T-cell (primary cell): Measurements from ENCODE around the gene ADAP1. TPM values are rescaled to one million over a fixed set of nuclear protein-coding genes. Genes with fewer than 3 reads are reported as not detected.

ENCODE experiments used
- ATAC-seq, 4 experiments: fragments of 200-7000 bp in 3 of 4; fragments of 150-1000 bp in 1 of 4; cut with Tn5 transposase; replicated peaks in 1 of 4; 1 replicate in 3 of 4; 2 replicates in 1 of 4; pipeline ENCODE4 v1.10.0; 2021; ENCODE audit warnings: moderate library complexity in 3 of 4, mild to moderate bottlenecking in 2 of 4, moderate number of reproducible peaks in 1 of 4
- CTCF ChIA-PET, 2 donors: fragments of 300-600 bp; sonication (Branson Sonifier 250); formaldehyde crosslinking; loops; one replicate each; lab custom pipeline; 2022; ENCODE audit warnings: antibody characterized with exemption in 2 of 2; lab: Charles Lee
- POLR2A ChIA-PET, 2 donors: fragments of 300-600 bp; sonication (Branson Sonifier 250); formaldehyde crosslinking; loops; one replicate each; lab custom pipeline; 2022; ENCODE audit warnings: antibody characterized with exemption in 2 of 2; lab: Charles Lee
- DNase-seq, 35 experiments: peaks; one replicate each; pipeline versions ENCODE4 v3.0.0 to v3.0.0-alpha.2; 2013 to 2023
- H3K27ac ChIP-seq: one replicate; pipeline ENCODE4 v1.5.1; 2013; ENCODE audit warnings: low read length
- H3K27me3 ChIP-seq, 2 experiments: replicated peaks in 1 of 2; 1 replicate in 1 of 2; 2 replicates in 1 of 2; pipeline versions ENCODE4 v1.6.1 to v1.7.0; 2013; ENCODE audit warnings: low read length in 1 of 2, mixed read lengths in 1 of 2; ENCODE audit not compliant: control insufficient read depth in 2 of 2, insufficient read depth in 2 of 2; ENCODE audit errors: extremely low read depth in 1 of 2
- H3K36me3 ChIP-seq, 2 donors: 1 replicate in 1 of 2; 2 replicates in 1 of 2; pipeline versions ENCODE4 v1.6.1 to v1.7.0; 2013; ENCODE audit warnings: low read length in 1 of 2; ENCODE audit not compliant: control insufficient read depth in 2 of 2, insufficient read depth in 1 of 2; ENCODE audit errors: extremely low read depth in 1 of 2
- H3K4me1 ChIP-seq, 2 experiments: 1 replicate in 1 of 2; 2 replicates in 1 of 2; pipeline versions ENCODE4 v1.6.1 to v1.7.0; 2013; ENCODE audit warnings: low read length in 2 of 2, mixed read lengths in 1 of 2; ENCODE audit not compliant: insufficient read depth in 2 of 2, control insufficient read depth in 1 of 2; ENCODE audit errors: extremely low read depth in 1 of 2
- H3K4me3 ChIP-seq, 2 donors: 1 replicate in 1 of 2; 2 replicates in 1 of 2; pipeline versions ENCODE4 v1.5.1 to v1.7.0; 2013; ENCODE audit warnings: mild to moderate bottlenecking in 2 of 2, low read length in 1 of 2, moderate library complexity in 1 of 2; ENCODE audit not compliant: control insufficient read depth in 1 of 2; ENCODE audit errors: extremely low read depth in 1 of 2
- H3K9me3 ChIP-seq: 2 replicates; pipeline ENCODE4 v1.7.0; 2013
- H3K27ac Mint-ChIP-seq, 2 donors: one replicate each; pipeline ENCODE4 v1.8.0; 2020 to 2021; ENCODE audit warnings: mild to moderate bottlenecking in 2 of 2, mixed read lengths in 2 of 2
- H3K27me3 Mint-ChIP-seq, 2 donors: one replicate each; pipeline ENCODE4 v1.8.0; 2021 to 2022; ENCODE audit warnings: mixed read lengths in 2 of 2
- H3K36me3 Mint-ChIP-seq: one replicate; pipeline ENCODE4 v1.8.0; 2021; ENCODE audit warnings: mixed read lengths
- H3K4me1 Mint-ChIP-seq, 3 donors: one replicate each; pipeline ENCODE4 v1.8.0; 2020 to 2022; ENCODE audit warnings: mixed read lengths in 3 of 3, mild to moderate bottlenecking in 1 of 3
- H3K4me3 Mint-ChIP-seq, 3 donors: one replicate each; pipeline ENCODE4 v1.8.0; 2020 to 2022; ENCODE audit warnings: mild to moderate bottlenecking in 3 of 3, mixed read lengths in 3 of 3, moderate library complexity in 3 of 3
- H3K9me3 Mint-ChIP-seq, 3 donors: one replicate each; pipeline ENCODE4 v1.8.0; 2020 to 2022; ENCODE audit warnings: mixed read lengths in 3 of 3
- WGBS: methylation state at CpG from one replicate; pipeline ENCODE4 v1.1.5; 2013; ENCODE audit warnings: missing lambda C conversion rate; ENCODE audit not compliant: insufficient coverage; 5-methylcytosine and 5-hydroxymethylcytosine counted together
- total RNA-seq, 35 experiments: library from RNA in 6 of 35; stranded (reverse) in 6 of 35; fragments of 120-200 nt in 1 of 35; gene quantifications; one replicate each; pipeline versions ENCODE4 v1.2.1 to v1.2.4 and lab custom pipeline; 2013 to 2026

ADAP1 gene
- total RNA-seq, 5 donors from 2014 or later (not counting 1 experiment from before 2014, with no cell fraction given): 10.6 to 26.9 (median 23.5) TPM

DNA sequence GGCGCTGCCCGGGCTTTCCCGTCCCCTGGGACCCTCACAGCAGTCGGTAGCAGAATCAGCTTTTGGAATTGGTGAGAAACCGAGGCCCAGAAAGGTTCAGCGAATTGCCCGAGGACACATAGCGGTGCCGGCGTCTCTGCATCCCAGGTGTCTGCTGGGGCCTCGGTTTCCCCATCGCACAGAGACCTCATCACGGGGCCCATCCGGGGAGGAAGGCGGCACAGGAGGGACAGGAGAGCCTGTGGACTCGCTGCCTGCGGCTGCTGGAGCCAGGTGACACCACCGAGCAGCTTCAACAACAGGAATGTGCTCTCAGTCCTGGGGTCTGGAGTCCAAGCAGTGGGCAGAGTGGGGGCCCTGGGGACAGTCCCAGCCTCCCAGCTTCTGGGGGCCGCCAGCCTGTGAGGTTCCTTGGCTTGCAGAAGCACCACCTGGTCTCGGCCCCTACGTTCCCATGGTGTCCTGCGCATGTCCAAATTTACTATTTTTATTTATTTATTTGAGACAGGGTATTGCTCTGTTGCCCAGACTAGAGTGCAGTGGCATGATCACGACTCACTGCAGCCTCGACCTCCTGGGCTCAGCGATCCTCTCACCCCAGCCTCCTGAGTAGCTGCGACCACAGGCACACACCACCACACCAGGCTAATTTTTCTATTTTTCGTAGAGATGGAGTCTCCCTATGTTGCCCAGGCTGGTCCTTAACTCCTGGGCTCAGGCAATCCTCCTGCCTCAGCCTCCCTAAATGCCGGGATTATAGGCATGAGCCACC, 21.4 kb upstream of the ADAP1 start:
- peak overlapping the region in 1 of 2 donors; percentile 92 for H3K4me3 ChIP-seq
- Mint-ChIP-seq H3K4me1 (peaks cover 28 to 33% (median 32%) of the 10 kb centered on the region in 3 donors), H3K27me3 (no peaks in the 10 kb centered on the region), H3K36me3 (peaks cover 15% of the 10 kb centered on the region), H3K9me3 (no peaks in the 10 kb centered on the region), H3K27ac (peak overlapping the region in 1 of 2 donors; percentile 73), H3K4me3 (peak overlapping the region; percentile 28 to 93 (median 85))
- POLR2A ChIA-PET: interaction anchor here in 1 of 2 donors (1.2 to 1.5 kb wide), 2 partner anchors 9 to 53 kb away, joined by 3 to 6 read pairs; no protein-coding TSS in a partner anchor
- H3K9me3 ChIP-seq: no peaks in the 10 kb centered on the region
- H3K4me1 ChIP-seq: peaks cover 8 to 31% of the 10 kb centered on the region in 2 experiments
- H3K27ac ChIP-seq: no peak overlapping the region
- WGBS: 47% methylated on average over 23 of the region's 28 CpGs
- H3K27me3 ChIP-seq: peaks cover 0 to 2% of the 10 kb centered on the region in 2 experiments
- DNase-seq (no peak), ATAC-seq (no peak)
- CTCF ChIA-PET: interaction anchor here (0.6 to 1.8 kb wide), 3 partner anchors 17 to 163 kb away, joined by 3 to 11 read pairs (median 6); no protein-coding TSS in a partner anchor
- H3K36me3 ChIP-seq: peaks cover 9 to 21% of the 10 kb centered on the region in 2 donors

DNA sequence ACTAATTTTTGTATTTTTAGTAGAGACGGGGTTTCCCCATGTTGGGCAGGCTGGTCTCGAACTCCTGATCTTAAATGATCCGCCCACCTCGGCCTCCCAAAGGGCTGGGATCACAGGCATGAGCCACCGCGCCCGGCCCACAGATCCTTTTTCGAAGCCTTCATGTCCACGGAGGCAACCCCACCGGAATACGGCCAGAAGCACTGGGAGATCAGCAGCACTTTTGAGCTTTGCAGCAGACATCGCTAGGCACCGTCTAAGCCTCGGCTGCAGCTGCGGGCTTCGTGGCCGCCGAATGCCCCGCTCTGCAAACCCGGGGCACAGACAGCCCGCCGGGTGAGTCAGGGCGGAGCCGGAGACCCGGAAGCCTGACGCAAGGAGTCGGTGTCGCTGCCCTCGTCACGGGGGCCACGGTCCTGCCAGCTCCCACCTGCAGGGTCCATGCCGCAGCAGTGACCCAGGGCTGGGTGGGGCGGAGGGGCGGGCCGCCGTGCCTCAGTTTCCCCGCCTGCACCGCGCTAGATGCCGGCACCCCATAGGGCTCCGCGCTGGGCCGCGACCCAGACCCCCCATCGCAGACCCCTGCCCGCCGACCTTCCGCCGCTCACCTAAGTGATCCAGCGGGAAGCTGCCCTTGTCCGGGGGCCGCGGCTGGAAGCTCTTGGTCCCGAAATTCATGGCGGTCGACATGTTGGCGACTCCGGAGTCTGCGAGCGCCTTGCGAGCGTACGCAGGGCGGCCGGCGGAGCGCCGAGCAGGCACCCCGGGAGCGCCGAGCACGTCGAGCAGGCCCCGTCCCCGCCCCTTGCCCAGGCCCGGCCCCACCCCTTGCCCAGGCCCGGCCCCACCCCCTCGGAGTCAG, 20.6 kb upstream of the ADAP1 start, which contains the start of gene COX19:
COX19 (minus strand) TSS at position 730 of the 862 bp plus-strand sequence; CDS start at position 690, 40 bp downstream.
- DNase-seq: peak; percentile 78 to 94 (median 88)
- ATAC-seq: peak; percentile 88 to 95 (median 92)
- H3K27ac ChIP-seq: peak within 1 kb of the TSS; percentile 95
- no peaks in the 10 kb centered on the region for H3K27me3 Mint-ChIP-seq
- peaks cover 17% of the 10 kb centered on the region for H3K36me3 Mint-ChIP-seq
- H3K9me3 Mint-ChIP-seq: no peaks in the 10 kb centered on the region
- under 1% methylated on average over 77 of the region's 78 CpGs for WGBS
- H3K4me3 Mint-ChIP-seq: peak within 1 kb of the TSS; percentile 85 to 93 (median 88)
- no peaks in the 10 kb centered on the region for H3K9me3 ChIP-seq
- POLR2A ChIA-PET: interaction anchor here in 1 of 2 donors (1.2 to 1.5 kb wide), 2 partner anchors 8 to 52 kb away, joined by 3 to 6 read pairs; no protein-coding TSS in a partner anchor
- peaks cover 9 to 26% of the 10 kb centered on the region in 2 donors for H3K36me3 ChIP-seq
- peak within 1 kb of the TSS; percentile 78 to 86 for H3K27ac Mint-ChIP-seq
- H3K4me1 Mint-ChIP-seq: peaks cover 30 to 35% (median 34%) of the 10 kb centered on the region in 3 donors
- CTCF ChIA-PET: interaction anchor here (0.6 to 1.8 kb wide), 6 partner anchors 11 to 163 kb away, joined by 3 to 11 read pairs (median 4); no protein-coding TSS in a partner anchor
- peaks cover 8 to 34% of the 10 kb centered on the region in 2 experiments for H3K4me1 ChIP-seq
- H3K27me3 ChIP-seq: peaks cover 0 to under 1% of the 10 kb centered on the region in 2 experiments
- H3K4me3 ChIP-seq: peak within 1 kb of the TSS; percentile 84 to 92

DNA sequence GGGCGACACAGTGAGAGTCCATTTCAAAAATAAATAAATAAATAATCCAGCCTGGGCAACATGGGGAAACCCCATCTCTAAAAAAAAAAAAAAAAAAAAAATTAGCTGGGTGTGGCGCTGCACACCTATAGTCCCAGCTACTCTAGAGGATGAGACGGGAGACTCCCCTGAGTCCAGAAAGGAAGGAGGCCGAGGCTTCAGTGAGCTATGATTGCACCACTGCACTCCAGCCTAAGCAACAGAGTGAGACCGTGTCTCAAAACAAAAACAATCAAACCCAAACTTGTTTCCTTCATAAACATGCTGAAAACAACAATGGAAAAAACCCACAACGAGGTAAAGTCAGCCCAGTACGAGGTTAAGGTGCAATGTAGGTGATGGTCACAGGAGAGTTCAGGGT, 19.7 kb upstream of the ADAP1 start:
- H3K9me3 Mint-ChIP-seq: no peaks in the 10 kb centered on the region
- no CpG with 5 or more reads among the region's 7 CpGs for WGBS
- Histone ChIP-seq H3K4me3 (peak overlapping the region; percentile 84 to 92), H3K27ac (peak overlapping the region; percentile 95), H3K27me3 (no peaks in the 10 kb centered on the region), H3K36me3 (peaks cover 9 to 32% of the 10 kb centered on the region in 2 donors), H3K4me1 (peaks cover 8 to 34% of the 10 kb centered on the region in 2 experiments), H3K9me3 (no peaks in the 10 kb centered on the region)
- H3K27me3 Mint-ChIP-seq: no peaks in the 10 kb centered on the region
- POLR2A ChIA-PET: interaction anchor here in 1 of 2 donors (0.6 to 1.2 kb wide), 3 partner anchors 51 to 101 kb away, joined by 3 to 6 read pairs (median 4); no protein-coding TSS in a partner anchor
- ATAC-seq: no peak
- peak overlapping the region; percentile 78 to 86 for H3K27ac Mint-ChIP-seq
- CTCF ChIA-PET: interaction anchor here (0.6 to 2.0 kb wide), 6 partner anchors 10 to 113 kb away, joined by 3 to 11 read pairs (median 4); no protein-coding TSS in a partner anchor
- peaks cover 30 to 35% (median 34%) of the 10 kb centered on the region in 3 donors for H3K4me1 Mint-ChIP-seq
- peak overlapping the region; percentile 85 to 93 (median 88) for H3K4me3 Mint-ChIP-seq
- H3K36me3 Mint-ChIP-seq: peaks cover 17% of the 10 kb centered on the region
- DNase-seq: peak in 1 of 35 experiments; percentile 29

DNA sequence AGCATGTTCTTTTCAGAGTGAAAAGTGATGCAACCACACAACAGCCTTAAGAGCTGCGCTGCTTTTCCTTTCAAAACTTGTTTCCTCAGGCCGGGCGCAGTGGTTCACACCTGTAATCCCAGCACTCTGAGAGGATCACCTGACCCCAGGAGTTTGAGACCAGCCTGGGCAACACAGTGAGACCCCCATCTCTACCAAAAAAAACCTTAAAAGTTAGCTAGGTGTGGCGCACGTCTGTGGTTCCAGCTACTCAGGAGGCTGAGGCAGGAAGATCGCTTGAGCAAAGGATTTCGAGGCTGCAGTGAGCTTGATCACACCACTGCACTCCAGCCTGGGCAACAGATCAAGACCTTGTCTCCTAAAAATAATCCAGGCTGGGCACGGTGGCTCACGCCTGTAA, 18.8 kb upstream of the ADAP1 start:
- Histone ChIP-seq H3K27me3 (no peaks in the 10 kb centered on the region), H3K36me3 (peaks cover 12 to 39% of the 10 kb centered on the region in 2 donors), H3K4me3 (no peak overlapping the region), H3K27ac (no peak overlapping the region), H3K9me3 (no peaks in the 10 kb centered on the region), H3K4me1 (peaks cover 8 to 34% of the 10 kb centered on the region in 2 experiments)
- WGBS: 97% methylated on average over 6 of the region's 9 CpGs
- POLR2A ChIA-PET: interaction anchor here in 1 of 2 donors (0.7 kb wide), 1 partner anchor 1874 kb away, joined by 5 read pairs; no protein-coding TSS in a partner anchor
- H3K4me1 Mint-ChIP-seq: peaks cover 30 to 35% (median 34%) of the 10 kb centered on the region in 3 donors
- CTCF ChIA-PET: interaction anchor here in 1 of 2 donors (2.0 kb wide), 1 partner anchor 50 kb away, joined by 5 read pairs; no protein-coding TSS in a partner anchor
- DNase-seq (no peak), ATAC-seq (no peak)
- H3K27me3 Mint-ChIP-seq: no peaks in the 10 kb centered on the region
- peak overlapping the region; percentile 59 to 93 (median 60) for H3K4me3 Mint-ChIP-seq
- no peaks in the 10 kb centered on the region for H3K9me3 Mint-ChIP-seq
- peak overlapping the region in 1 of 2 donors; percentile 31 for H3K27ac Mint-ChIP-seq
- peaks cover 23% of the 10 kb centered on the region for H3K36me3 Mint-ChIP-seq

GRCh38 chr7:972676-973309, 18.3 kb upstream of the ADAP1 start:
- H3K4me1 Mint-ChIP-seq: peaks cover 32 to 35% (median 34%) of the 10 kb centered on the region in 3 donors
- Histone ChIP-seq H3K4me3 (no peak overlapping the region), H3K4me1 (peaks cover 8 to 34% of the 10 kb centered on the region in 2 experiments), H3K36me3 (peaks cover 14 to 44% of the 10 kb centered on the region in 2 donors), H3K9me3 (no peaks in the 10 kb centered on the region), H3K27me3 (no peaks in the 10 kb centered on the region), H3K27ac (no peak overlapping the region)
- ChIA-PET CTCF (interaction anchor here (0.6 to 2.0 kb wide), 2 partner anchors 21 to 50 kb away, joined by 3 to 5 read pairs; no protein-coding TSS in a partner anchor), POLR2A (interaction anchor here in 1 of 2 donors (0.5 to 0.7 kb wide), 3 partner anchors 9 to 1874 kb away, joined by 3 to 5 read pairs (median 3); no protein-coding TSS in a partner anchor)
- ATAC-seq (no peak), DNase-seq (no peak)
- H3K27me3 Mint-ChIP-seq: no peaks in the 10 kb centered on the region
- H3K36me3 Mint-ChIP-seq: peaks cover 28% of the 10 kb centered on the region
- peak overlapping the region in 1 of 2 donors; percentile 31 for H3K27ac Mint-ChIP-seq
- H3K9me3 Mint-ChIP-seq: no peaks in the 10 kb centered on the region
- 75% methylated on average over 7 of the region's 10 CpGs for WGBS
- peak overlapping the region; percentile 59 to 93 (median 60) for H3K4me3 Mint-ChIP-seq
